ENCODE data around the gene SAMD9L. TPM values are rescaled to one million over a fixed set of nuclear protein-coding genes. Genes with fewer than 3 reads are reported as not detected.

The SAMD9L gene
- total and polyA plus RNA-seq, 2 experiments from 2014 or later: 17.0 to 19.9 TPM

- Histone ChIP-seq H3K4me2 (ENCODE audit: unreplicated experiment) (no peak overlapping the region), H3K79me2 (ENCODE audit: insufficient read depth) (no peaks in the 10 kb centered on the region), H3K27me3 (replicated peaks; ENCODE audit: insufficient read depth) (peaks cover 17% of the 10 kb centered on the region), H3F3A (ENCODE audit: insufficient read depth) (no peaks in the 10 kb centered on the region), H2AFZ (no peak overlapping the region), H4K20me1 (ENCODE audit: insufficient read depth) (no peaks in the 10 kb centered on the region), H3K4me3 (no peak overlapping the region), H3K4me1 (ENCODE audit: insufficient read depth) (no peaks in the 10 kb centered on the region), H3K36me3 (ENCODE audit: low read depth) (no peaks in the 10 kb centered on the region), H3K9me3 (ENCODE audit: low read depth) (no peaks in the 10 kb centered on the region), H3K9ac (no peak overlapping the region), H3K27ac (no peak overlapping the region), H3K9me2 (ENCODE audit: insufficient read depth) (no peaks in the 10 kb centered on the region)
- in situ Hi-C loops (cut with MboI): no loop called here
- WGBS, 2 experiments (ENCODE audit: low coverage in 1 of 2, low lambda C conversion rate in 2 of 2, missing lambda C conversion rate in 2 of 2): 63 to 66% methylated on average over 2 of the region's 2 CpGs
- no peak for DNase-seq
- TF ChIP-seq EZH2phosphoT487 (IDR thresholded peaks at IDR 0.05; ENCODE audit: insufficient read depth, low read depth) (no peak), EZH2 (IDR thresholded peaks at IDR 0.05; ENCODE audit: insufficient read depth, poor library complexity, severe bottlenecking) (no peak)
These were observed 27.0 kb upstream of the SAMD9L start for GRCh38 chr7:93175219-93175618.

DNA sequence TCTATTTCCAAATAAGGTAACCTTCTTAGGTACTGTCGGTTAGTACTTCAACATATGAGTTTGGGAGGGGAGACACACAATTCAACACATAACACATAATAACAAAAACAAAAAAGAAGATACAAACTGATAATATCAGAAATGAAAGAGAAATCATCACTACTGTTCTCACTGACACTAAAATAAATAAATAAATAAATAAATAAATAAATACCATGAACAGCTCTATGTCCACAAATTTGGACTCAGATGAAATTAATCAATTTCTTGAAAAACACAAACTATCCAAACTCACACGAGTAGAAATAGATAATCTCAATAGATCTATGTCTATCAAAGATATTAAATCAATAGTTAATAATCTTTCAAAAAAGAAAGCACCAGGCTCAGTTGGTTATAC, 24.5 kb upstream of the SAMD9L start:
- no peak overlapping the region for H2AFZ ChIP-seq
- no peaks in the 10 kb centered on the region for H3K79me2 ChIP-seq (ENCODE audit: insufficient read depth)
- TF ChIP-seq EZH2 (IDR thresholded peaks at IDR 0.05; ENCODE audit: insufficient read depth, poor library complexity, severe bottlenecking): no peak
- no peak for TF ChIP-seq EZH2phosphoT487 (IDR thresholded peaks at IDR 0.05; ENCODE audit: insufficient read depth, low read depth)
- no peaks in the 10 kb centered on the region for H3K4me1 ChIP-seq (ENCODE audit: insufficient read depth)
- H3K27ac ChIP-seq: no peak overlapping the region
- in situ Hi-C loops (cut with MboI): no loop called here
- no peaks in the 10 kb centered on the region for H3K9me2 ChIP-seq (ENCODE audit: insufficient read depth)
- H3K4me3 ChIP-seq: no peak overlapping the region
- peaks cover 5% of the 10 kb centered on the region for H3K27me3 ChIP-seq (replicated peaks; ENCODE audit: insufficient read depth)
- no peaks in the 10 kb centered on the region for H4K20me1 ChIP-seq (ENCODE audit: insufficient read depth)
- H3K9ac ChIP-seq: no peak overlapping the region
- H3K4me2 ChIP-seq (ENCODE audit: unreplicated experiment): no peak overlapping the region
- DNase-seq: no peak
- no peaks in the 10 kb centered on the region for H3K36me3 ChIP-seq (ENCODE audit: low read depth)
- WGBS, 2 experiments (ENCODE audit: low coverage in 1 of 2, low lambda C conversion rate in 2 of 2, missing lambda C conversion rate in 2 of 2): 15 to 25% methylated on average over 2 of the region's 2 CpGs
- H3F3A ChIP-seq (ENCODE audit: insufficient read depth): no peaks in the 10 kb centered on the region
- no peaks in the 10 kb centered on the region for H3K9me3 ChIP-seq (ENCODE audit: low read depth)

- Histone ChIP-seq H3K4me2 (ENCODE audit: unreplicated experiment) (no peak overlapping the region), H3K79me2 (ENCODE audit: insufficient read depth) (no peaks in the 10 kb centered on the region), H3K9ac (no peak overlapping the region), H3K27ac (no peak overlapping the region), H4K20me1 (ENCODE audit: insufficient read depth) (no peaks in the 10 kb centered on the region), H3K27me3 (replicated peaks; ENCODE audit: insufficient read depth) (no peaks in the 10 kb centered on the region; the same call in 1 of the 2 replicates), H3K9me2 (ENCODE audit: insufficient read depth) (no peaks in the 10 kb centered on the region), H3K4me3 (no peak overlapping the region), H3K4me1 (ENCODE audit: insufficient read depth) (no peaks in the 10 kb centered on the region), H3K36me3 (ENCODE audit: low read depth) (no peaks in the 10 kb centered on the region), H2AFZ (no peak overlapping the region), H3K9me3 (ENCODE audit: low read depth) (no peaks in the 10 kb centered on the region), H3F3A (ENCODE audit: insufficient read depth) (no peaks in the 10 kb centered on the region)
- in situ Hi-C loops (cut with MboI): no loop called here
- DNase-seq: peak; percentile 44
- TF ChIP-seq EZH2phosphoT487 (IDR thresholded peaks at IDR 0.05; ENCODE audit: insufficient read depth, low read depth) (no peak), EZH2 (IDR thresholded peaks at IDR 0.05; ENCODE audit: insufficient read depth, poor library complexity, severe bottlenecking) (no peak)
- 26 to 27% methylated on average over 2 of the region's 2 CpGs for WGBS, 2 experiments (ENCODE audit: low coverage in 1 of 2, low lambda C conversion rate in 2 of 2, missing lambda C conversion rate in 2 of 2)
These were observed 23.5 kb upstream of the SAMD9L start for GRCh38 chr7:93171606-93172226.

- no peaks in the 10 kb centered on the region for H3K9me3 ChIP-seq (ENCODE audit: low read depth)
- TF ChIP-seq EZH2 (IDR thresholded peaks at IDR 0.05; ENCODE audit: insufficient read depth, poor library complexity, severe bottlenecking) (no peak), EZH2phosphoT487 (IDR thresholded peaks at IDR 0.05; ENCODE audit: insufficient read depth, low read depth) (no peak)
- no peaks in the 10 kb centered on the region for H3K36me3 ChIP-seq (ENCODE audit: low read depth)
- H3K27ac ChIP-seq: no peak overlapping the region
- no peaks in the 10 kb centered on the region for H3K79me2 ChIP-seq (ENCODE audit: insufficient read depth)
- H3K27me3 ChIP-seq (replicated peaks; ENCODE audit: insufficient read depth): no peaks in the 10 kb centered on the region
- H3K9me2 ChIP-seq (ENCODE audit: insufficient read depth): no peaks in the 10 kb centered on the region
- no peak for DNase-seq
- H3F3A ChIP-seq (ENCODE audit: insufficient read depth): no peaks in the 10 kb centered on the region
- WGBS, 2 experiments (ENCODE audit: low coverage in 1 of 2, low lambda C conversion rate in 2 of 2, missing lambda C conversion rate in 2 of 2): 57 to 59% methylated on average over 1 of the region's 1 CpG
- in situ Hi-C loops (cut with MboI): no loop called here
- no peak overlapping the region for H3K9ac ChIP-seq
- peak overlapping the region; percentile 65 for H2AFZ ChIP-seq
- H3K4me1 ChIP-seq (ENCODE audit: insufficient read depth): no peaks in the 10 kb centered on the region
- peak overlapping the region; percentile 17 for H3K4me2 ChIP-seq (ENCODE audit: unreplicated experiment)
- 0 out of 2 replicates have a peak overlapping the region, but pooled peaks have one; percentile 3 for H3K4me3 ChIP-seq
- no peaks in the 10 kb centered on the region for H4K20me1 ChIP-seq (ENCODE audit: insufficient read depth)
These were observed 17.3 kb upstream of the SAMD9L start for GRCh38 chr7:93165447-93165846.

All from GM23248 (cell line).